GM21515 (cell line): ENCODE results near the gene PRF1.
"Not testable (repeated sequence)": the region's sequence is repeated elsewhere in the genome, so short reads cannot be mapped to it uniquely, and the experiment has no call there.

Experiments
- ATAC-seq: cut with Tn5 transposase; IDR thresholded peaks from one replicate; pipeline ENCODE4 v1.9.1; 2021; ENCODE audit not compliant: unreplicated experiment

The PRF1 gene

DNA sequence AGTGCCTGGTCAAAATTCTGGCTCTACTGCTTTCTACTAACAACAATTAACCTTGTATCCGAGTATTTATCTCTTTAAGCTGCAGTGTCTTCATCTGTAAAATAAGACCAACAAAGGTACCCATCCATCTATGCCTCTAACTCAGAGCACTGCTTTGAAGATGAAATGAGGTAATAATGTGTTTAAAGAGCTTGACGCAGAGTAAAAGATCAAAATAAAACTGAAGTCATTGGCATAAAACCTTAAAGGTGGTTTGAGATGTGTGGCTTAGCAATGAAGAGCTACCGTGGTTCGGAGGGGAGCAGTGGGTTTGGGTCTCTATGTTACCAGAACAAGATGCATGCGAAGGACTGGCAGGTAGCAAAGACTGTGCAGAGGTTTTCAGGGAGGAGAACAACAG is 16.1 kb upstream of the PRF1 start:
- no peak for ATAC-seq

DNA sequence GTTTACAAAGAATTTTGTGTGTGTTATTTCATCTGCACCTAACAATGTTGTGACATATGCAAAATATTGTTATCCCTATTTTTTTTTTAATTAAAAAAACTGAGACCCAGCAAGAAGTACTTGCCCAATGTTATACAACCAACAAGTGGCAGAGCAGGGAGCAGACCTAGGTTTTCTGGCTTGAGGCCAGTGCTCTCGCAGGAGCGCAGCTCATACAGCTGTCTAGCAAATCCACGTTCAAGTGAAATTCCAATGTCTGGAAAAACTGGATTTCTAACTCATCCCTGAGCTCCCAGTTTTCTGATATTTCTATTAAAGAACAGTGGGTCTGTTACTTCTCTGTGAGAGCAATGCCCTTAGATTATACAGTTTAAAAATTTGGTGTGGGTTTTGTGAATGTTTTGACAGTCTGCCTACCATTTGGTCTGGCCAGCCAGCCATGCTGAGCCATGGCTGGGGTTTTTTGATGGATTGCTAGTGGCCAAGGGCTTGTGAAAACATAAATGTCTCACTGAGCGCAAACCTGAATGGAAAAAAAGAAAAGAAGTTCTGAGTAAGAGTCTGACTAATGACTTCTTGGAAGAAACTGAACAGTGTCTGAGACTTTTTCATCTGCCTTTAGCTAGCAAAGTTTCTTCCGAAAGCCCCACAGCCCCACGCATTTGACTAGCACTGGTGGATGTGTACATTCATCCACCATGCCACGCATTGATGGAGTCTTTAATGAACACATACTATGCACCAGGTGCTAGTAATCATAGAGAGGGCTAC is 15.4 kb upstream of the PRF1 start:
- no peak for ATAC-seq

DNA sequence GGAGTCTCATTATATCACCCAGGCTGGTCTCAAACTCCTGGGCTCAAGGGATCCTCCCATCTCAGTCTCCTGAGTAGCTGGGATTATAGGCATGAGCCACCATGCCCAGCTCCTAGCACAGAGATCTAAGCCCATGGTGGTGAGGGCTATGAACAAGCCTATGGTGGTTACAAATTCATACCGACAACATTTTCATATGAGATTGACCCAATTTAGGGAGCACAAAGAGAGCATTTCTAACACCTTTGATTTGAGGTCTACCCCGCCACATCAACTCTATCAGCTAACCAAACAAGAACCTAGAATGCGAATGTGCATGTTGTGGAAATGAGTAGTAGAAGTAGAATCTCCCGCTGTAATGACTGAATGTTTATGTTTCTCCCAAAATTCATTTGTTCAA is 14.2 kb upstream of the PRF1 start:
- no peak for ATAC-seq

DNA sequence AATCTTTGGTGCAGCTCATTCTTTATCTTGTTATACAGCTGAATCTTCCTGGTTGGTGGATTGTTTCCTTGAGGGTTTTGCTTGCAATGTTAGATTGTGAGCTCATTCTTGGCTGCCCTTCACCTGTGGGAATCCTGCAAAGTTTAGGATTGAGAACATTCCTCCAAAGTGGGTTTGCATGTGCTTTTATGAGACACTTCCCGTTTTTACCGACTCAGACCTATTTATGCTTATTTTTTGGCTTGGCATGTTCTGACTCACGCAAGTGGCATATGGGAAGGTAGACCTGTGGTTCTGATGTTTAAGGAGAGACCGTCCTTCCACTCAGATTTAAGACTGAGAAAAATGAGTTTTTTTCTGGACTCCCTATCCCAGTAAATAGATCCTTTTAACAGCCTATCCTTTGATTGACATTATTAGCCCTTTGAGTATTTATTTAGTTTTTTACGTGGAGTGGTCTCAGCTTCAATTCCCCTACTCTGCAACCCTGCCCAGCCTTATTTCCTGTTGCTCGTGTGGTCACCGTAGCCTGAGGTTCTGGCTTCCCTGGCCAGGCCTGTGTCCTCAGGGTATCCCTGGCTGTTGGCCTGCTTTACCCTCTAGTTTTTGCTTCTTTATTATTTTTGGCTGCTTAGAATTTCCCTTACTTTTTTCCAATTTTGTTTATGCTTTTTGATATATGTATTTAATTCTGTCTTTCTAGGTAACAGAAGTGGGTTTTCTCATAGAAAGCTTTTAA is 13.4 kb upstream of the PRF1 start:
- ATAC-seq = no peak

DNA sequence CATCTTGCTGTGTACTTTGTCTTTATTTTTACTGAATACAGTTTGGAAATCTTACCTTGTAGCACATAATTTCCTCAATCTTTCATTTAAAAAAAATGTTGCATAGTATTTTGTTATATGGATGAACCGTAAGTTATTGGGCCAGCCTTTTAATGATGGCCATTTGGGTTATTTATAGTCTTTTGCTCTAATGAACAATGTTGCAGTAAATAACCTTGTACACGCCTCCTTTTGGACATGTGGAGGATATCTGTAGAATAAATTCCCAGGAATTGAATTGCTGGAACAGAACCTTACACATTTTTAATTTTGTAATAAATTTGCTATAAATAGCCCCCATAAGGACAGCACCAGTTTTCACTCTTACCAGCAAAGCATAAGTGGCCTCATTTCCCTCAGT is 12.7 kb upstream of the PRF1 start:
- ATAC-seq = no peak

DNA sequence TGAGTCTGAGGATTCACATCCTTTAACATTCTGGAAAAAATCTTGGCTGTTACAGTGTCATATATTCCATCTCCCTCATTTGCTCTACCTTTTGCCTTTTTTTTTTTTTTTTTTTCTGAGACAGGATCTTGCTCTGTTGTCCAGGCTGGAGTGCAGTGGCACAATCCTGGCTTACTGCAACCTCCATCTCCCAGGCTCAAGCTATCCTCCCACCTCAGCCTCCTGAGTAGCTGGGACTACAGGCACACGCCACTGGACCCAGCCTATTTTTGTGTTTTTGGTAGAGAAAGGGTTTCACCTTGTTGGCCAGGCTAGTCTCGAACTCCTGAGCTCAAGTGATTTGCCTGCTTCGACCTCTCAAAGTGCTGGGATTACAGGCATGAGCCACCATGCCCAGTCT is 11.8 kb upstream of the PRF1 start:
- ATAC-seq = not testable (repeated sequence)

DNA sequence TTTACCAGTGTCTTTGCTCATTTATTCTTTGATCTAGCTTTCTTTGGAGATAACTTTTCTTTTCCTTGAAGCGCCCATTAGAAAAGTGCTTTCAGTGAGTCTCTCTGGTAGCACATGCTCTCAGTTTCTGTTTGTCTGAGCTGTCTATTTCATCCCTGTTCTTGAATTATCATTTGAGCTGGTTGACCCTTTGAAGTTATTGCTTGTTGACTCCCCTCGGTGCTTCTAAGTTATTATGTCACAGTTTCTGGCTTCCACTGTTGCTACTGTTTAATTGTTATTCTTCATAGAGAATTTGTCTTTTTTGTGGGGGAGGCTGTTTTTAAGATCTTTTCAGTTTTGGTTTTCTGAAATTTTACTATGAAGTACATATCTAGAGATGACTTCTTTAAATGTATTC is 11.4 kb upstream of the PRF1 start:
- ATAC-seq = no peak

DNA sequence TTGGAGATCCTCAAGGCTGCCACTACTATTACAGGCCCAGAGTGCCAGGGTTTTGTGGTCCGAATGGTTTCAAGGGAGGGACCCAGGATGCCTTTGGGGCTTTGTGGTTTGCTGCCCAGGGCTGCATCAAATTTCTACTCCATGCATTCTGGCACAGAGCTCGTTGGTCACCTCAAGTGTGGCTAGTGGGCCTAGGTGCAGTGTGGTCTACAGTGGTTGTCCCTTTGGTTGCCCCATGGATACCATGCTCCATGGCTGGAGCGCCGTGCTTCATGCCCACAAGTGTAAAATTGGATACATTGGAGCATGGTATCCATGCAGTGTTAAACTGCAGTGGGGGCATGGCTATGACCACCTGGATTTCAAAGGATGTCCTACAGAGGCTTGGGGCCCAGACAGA is 5.4 kb upstream of the PRF1 start:
- no peak for ATAC-seq

DNA sequence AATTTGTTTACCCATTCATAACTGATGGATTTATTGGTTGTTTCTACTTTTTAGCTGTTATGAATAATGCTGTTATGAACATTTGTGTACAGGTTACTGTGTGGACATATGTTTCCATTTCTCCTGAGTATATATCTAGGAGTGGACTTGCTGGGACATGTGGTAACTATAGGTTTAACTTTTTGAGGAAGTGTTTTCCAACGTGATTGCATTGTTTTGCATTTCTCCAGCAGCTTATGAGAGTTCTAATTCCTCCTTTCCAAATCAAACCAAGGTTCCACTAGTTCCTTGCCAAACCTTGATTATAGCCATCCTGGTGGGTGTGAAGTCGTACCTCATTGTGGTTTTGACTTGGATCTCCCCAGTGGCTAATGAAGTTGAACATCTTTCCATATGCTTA is 2.6 kb upstream of the PRF1 start:
- no peak for ATAC-seq

DNA sequence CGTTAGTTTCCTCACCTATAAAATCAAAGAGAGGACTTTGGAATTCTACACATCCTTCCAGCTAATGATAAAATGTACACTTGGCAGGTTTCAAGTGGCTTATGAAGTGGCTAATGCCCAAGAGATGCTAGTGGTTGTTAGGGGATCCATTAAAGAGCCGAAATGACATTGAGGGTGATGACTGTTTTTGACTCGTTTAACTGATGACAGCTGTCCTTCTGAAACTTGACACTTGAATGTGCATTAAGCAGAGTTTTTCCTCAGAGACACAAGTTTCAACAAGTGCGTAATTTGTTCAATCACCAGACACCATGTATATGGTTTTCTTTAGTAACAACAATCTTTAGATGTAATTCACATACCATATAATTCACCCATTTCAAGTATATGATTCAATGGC is 1.6 kb upstream of the PRF1 start:
- no peak for ATAC-seq

DNA sequence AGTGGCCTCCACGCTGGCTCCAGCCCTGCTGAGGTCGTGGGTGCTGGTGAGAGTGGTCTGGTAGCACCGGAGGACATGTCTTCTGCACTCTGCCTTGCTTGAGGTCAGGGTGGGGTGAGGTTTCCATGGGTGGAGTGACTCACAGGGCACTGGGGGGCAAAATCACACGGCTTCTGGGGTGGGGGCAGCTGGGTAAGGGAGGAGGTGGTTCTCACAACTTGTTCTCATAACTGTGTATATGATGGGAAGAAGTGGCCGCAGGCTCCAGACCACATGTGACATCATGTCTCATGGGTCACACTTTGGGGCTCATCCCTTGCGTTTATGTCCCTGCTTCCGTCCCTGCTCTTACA is 884 bp upstream of the PRF1 start:
- ATAC-seq = no peak

DNA sequence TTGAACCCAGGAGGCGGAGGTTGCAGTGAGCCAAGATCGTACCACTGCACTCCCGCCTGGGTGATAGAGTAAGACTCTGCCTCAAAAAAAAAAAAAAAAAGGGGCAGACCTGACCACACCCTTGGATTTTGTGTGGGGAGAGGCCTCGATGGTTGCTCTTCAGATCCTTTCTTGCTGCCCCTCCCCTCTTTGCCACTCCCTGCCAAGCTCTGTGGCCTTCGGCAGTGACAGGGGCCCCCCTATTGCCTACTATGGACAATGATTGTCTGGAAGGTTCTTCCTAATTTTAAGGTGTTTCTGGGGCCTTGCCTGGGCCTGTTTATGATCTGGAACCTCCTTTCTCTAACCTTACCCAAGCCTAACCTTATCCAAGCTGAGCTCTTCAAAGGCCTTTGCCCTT is 795 bp downstream of the PRF1 start:
- no peak for ATAC-seq

DNA sequence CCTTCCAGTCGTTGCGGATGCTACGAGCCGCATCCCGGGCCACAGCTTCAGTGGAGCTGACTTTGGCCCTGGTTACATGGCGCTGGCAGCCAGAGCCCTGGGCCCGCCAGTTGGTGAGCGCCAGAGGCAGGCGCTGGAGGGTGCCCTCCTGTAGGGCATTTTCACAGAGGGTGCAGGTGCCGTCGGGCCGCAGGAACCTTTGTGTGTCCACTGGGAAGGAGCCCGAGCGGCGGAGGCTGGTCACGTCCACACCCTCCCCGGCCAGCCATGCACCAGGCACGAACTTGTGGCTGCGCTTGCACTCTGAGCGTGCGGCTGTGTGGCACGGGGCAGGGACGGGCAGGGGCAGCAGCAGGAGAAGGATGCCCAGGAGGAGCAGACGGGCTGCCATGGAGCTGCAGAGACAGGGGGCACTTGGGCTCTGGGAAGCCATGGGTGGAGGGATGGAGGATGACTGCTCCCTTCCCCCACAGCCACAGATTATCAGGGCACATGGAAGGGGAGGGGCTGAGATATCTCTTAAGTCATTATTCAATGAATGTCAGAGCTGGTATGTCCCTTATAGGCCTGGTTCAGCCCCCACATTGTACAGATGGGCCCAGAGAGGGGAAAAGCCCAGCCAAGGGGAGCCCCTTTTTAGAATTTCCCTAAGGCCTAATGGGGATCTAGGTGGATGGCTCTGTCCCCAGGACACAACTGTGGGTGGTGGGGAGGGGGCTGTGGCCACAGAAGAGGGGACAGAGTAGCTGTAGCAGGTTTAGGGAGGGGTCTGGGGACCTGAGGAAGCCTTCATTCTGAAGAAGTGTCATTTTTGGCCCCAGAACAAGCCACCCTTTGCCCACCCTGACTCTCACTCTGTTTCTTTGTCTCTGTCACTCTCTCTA is 1.8 kb downstream of the PRF1 start:
- no peak for ATAC-seq

DNA sequence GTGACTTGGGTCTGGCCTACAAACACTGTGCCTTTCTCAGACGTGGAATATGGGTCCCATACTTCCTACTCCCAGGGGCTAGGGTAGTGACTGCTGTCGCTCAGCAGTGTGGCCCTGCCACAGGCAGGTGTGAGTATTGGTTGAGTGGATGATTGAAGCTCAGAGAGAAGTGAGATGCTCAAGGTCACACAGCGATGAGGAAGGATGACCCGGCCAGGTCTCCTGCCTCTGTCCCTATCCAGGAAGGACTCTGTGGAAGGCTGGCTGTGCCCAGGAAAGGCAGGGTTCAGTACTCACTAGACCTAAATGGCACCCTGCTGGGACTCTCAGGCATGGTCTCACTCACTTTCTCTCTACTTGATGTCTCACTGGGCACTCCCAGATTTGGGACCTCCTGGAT is 2.8 kb downstream of the PRF1 start:
- no peak for ATAC-seq

DNA sequence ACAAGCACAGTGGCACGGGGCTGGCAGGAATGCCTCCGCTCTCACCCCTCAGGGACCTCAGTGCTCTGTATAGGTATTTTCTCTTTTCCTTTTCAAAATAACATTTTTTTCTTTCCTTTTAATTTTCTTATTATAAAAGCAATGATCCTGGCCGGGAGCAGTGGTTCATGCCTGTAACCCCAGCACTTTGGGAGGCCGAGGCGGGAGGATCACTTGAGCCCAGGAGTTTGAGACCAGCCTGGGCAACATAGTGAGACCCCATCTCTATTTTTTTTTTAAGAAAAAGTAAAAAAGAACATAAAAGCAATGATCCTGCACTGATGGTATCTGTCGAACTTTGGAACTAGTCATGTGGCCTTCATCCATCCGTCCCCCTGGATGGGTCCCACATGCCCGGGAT is 3.2 kb downstream of the PRF1 start:
- no peak for ATAC-seq

DNA sequence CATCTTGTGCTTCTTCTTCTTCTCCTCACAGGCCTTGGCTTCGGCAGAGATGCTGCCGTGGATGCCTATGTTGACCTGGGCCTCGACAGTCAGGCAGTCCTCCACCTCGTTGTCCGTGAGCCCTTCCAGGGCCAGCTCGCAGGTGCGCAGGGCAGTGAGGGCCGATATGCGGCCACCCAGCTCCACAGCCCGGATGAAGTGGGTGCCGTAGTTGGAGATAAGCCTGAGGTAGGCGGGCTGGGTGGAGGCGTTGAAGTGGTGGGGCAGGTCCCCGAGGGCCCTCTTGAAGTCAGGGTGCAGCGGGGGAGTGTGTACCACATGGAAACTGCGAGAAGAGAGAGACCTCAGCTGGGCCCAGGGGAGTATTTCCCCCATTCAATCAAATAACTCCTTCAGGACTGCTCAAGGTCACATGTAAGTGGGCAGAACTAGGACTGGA is 3.7 kb downstream of the PRF1 start:
- no peak for ATAC-seq

DNA sequence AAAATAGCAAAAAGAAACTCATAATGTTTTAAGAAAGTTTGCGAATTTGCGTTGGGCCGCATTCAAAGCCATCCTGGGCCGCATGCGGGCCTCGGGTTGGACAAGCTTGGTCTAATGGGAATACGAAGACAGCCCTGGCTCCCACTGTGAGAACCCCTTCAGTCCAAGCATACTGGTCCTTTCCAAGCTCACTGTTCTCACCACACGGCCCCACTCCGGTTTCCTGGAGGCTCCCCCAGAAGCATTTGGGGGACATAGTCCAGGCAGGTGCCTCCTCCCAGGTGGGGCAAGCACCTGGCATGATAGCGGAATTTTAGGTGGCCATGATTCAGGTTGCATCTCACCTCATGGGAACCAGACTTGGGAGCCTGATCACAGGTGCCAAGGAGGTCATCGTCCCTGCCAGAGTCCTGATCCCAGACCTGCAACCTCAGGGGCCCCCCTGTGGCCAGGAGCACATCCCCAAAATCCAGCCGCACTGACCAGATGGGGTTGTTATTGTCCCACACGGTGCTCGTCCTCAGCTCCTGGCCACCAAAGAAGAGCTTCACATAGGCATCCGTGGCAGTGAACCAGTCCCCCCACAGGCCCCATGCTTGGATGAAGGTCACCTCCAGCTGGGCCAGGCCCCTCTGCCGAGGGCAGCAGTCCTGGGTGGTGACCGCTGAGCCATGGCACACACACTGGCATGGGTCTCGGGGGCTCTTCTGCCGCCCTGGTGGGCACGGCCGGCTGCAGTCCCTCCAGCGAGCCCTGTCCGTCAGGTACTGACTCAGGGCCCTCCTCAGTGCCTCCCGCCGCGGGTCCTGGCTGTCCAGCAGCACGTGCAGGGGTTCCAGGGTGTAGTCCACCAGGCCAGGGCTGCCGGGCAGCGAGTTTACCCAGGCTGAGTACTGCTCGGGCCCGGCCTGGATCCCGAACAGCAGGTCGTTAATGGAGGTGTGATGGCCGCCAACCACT is 4.4 kb downstream of the PRF1 start:
- no peak for ATAC-seq

DNA sequence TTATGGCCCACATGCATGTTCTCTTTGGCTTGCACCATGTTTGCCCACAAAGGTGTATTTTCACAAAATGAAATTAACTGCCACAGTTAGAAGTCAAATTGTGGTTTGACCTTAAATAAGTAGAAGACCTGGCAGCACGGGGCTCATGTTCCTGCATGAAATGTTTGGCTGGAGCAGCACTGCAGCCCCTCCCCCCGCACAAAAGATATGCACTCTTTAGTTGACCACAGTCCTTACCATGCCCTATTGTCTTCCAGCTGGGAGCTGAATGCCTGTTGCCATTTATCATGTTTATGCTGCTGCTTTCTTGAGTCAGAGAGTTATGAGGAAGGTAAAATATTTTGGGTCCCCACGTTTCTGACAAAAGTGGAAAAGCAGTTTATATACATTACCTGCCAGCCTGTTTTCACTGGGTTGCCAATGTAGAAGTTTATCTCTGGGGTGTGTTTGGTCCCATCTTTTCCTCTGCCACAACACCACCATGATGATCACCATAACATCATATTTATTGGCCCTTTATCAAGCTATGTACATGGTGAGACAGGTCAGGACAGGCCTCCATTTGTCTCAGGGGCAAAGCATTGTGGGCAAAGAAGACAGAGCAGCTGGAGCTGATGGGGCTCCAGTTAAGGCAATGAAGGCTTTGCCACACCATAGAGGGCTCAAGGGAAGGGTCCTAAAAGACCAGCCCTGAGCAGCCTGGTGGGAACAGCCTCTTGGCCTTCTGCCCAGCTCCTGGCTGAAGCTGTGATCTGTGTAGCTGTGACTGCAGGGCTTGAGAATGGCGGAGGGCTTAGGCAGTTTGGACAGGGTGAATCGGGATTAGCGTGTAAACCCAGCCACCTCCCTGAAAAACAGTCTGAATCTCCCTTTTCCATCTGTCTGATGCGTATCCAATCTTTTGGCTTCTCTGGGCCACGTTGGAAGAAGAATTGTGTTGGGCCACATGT is 5.4 kb downstream of the PRF1 start:
- ATAC-seq = no peak

DNA sequence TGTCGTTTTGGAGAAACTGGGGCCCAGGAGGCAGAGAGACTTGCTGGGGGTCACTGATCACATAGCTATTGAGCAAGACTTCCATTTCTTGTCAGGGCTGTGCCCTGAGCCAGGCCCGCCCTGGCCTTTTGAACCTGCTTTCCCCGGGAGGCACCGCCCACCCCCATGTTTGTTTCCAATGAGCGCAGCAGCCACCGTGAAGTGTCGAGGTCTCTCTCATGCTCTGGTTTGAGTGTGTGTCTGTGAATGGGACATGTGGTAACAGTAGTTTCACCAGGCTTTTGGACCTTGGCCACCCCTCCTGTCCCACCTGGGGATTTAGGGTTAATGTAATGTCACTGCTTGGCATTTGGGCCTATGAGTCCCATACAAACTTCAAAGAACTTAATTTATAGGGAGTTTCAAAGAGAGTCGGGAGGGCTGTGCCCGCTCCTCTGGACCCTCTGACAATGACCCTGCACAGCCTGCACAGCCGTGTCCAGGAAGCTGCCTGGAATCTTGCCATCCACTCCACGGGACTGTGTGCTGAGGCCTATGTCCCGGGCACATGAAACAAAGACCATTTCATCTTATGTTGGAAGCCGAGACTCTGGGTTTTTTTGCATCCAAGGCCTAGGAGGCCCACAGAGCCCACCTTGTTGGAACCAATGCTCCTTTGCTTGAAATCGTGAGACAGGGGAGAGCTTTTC is 6.3 kb downstream of the PRF1 start:
- no peak for ATAC-seq
